ENCODE data around the gene MLLT1. TPM values are rescaled to one million over a fixed set of nuclear protein-coding genes. Genes with fewer than 3 reads are reported as not detected.

The MLLT1 gene
- total RNA-seq, 1 donor from 2014 or later = 59.2 TPM

- Mint-ChIP-seq H3K27me3 (ENCODE audit: unreplicated experiment) (peaks cover 6% of the 10 kb centered on the region), H3K4me3 (ENCODE audit: unreplicated experiment) (peak overlapping the region; percentile 92), H3K36me3 (ENCODE audit: low read depth, unreplicated experiment) (peaks cover 12% of the 10 kb centered on the region), H3K4me1 (ENCODE audit: unreplicated experiment) (peaks cover 5% of the 10 kb centered on the region), H3K9me3 (ENCODE audit: unreplicated experiment) (peaks cover 11% of the 10 kb centered on the region), H3K27ac (ENCODE audit: unreplicated experiment) (peak overlapping the region; percentile 67)
- DNase-seq (ENCODE audit: low spot score) = peak; percentile 99
- TF ChIP-seq, protein P1, sequence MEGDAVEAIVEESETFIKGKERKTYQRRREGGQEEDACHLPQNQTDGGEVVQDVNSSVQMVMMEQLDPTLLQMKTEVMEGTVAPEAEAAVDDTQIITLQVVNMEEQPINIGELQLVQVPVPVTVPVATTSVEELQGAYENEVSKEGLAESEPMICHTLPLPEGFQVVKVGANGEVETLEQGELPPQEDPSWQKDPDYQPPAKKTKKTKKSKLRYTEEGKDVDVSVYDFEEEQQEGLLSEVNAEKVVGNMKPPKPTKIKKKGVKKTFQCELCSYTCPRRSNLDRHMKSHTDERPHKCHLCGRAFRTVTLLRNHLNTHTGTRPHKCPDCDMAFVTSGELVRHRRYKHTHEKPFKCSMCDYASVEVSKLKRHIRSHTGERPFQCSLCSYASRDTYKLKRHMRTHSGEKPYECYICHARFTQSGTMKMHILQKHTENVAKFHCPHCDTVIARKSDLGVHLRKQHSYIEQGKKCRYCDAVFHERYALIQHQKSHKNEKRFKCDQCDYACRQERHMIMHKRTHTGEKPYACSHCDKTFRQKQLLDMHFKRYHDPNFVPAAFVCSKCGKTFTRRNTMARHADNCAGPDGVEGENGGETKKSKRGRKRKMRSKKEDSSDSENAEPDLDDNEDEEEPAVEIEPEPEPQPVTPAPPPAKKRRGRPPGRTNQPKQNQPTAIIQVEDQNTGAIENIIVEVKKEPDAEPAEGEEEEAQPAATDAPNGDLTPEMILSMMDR (IDR thresholded peaks at IDR 0.05; ENCODE audit: unreplicated experiment) = peak; percentile 11
These were observed 80.4 kb downstream of the MLLT1 start for GRCh38 chr19:6199240-6199994.

DNA sequence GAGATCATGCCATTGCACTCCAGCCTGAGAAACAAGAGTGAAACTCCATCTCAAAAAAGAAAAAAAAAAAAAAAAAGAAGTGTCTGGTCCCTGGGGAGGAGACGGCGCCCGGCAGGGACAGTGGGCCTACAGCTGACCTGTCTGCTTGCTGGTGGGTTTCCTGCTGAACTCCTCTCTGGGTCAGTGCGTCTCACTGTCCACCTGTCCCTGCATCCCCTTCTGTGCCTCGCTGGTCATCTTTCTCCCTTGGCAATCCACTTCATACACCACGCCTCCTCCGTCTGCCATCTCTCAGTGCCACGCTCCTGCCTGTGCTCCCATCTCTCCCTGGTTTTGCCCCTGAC, 80.9 kb downstream of the MLLT1 start:
- H3K36me3 Mint-ChIP-seq (ENCODE audit: low read depth, unreplicated experiment) = peaks cover 12% of the 10 kb centered on the region
- H3K27me3 Mint-ChIP-seq (ENCODE audit: unreplicated experiment) = peaks cover 6% of the 10 kb centered on the region
- DNase-seq (ENCODE audit: low spot score) = no peak
- H3K4me3 Mint-ChIP-seq (ENCODE audit: unreplicated experiment) = peak overlapping the region; percentile 92
- H3K4me1 Mint-ChIP-seq (ENCODE audit: unreplicated experiment) = peaks cover 5% of the 10 kb centered on the region
- TF ChIP-seq, protein P1 (IDR thresholded peaks at IDR 0.05; ENCODE audit: unreplicated experiment) = no peak
- H3K27ac Mint-ChIP-seq (ENCODE audit: unreplicated experiment) = no peak overlapping the region
- peaks cover 11% of the 10 kb centered on the region for H3K9me3 Mint-ChIP-seq (ENCODE audit: unreplicated experiment)

GRCh38 chr19:6196361-6196760, 83.4 kb downstream of the MLLT1 start:
- no peak for DNase-seq (ENCODE audit: low spot score)
- Mint-ChIP-seq H3K36me3 (ENCODE audit: low read depth, unreplicated experiment) (peaks cover 14% of the 10 kb centered on the region), H3K9me3 (ENCODE audit: unreplicated experiment) (peaks cover 21% of the 10 kb centered on the region), H3K4me1 (ENCODE audit: unreplicated experiment) (peaks cover 5% of the 10 kb centered on the region), H3K27me3 (ENCODE audit: unreplicated experiment) (peaks cover 8% of the 10 kb centered on the region), H3K4me3 (ENCODE audit: unreplicated experiment) (peak overlapping the region; percentile 65), H3K27ac (ENCODE audit: unreplicated experiment) (no peak overlapping the region)
- TF ChIP-seq, protein P1 (IDR thresholded peaks at IDR 0.05; ENCODE audit: unreplicated experiment) = no peak

GRCh38 chr19:6188811-6189210, 91.0 kb downstream of the MLLT1 start:
- H3K36me3 Mint-ChIP-seq (ENCODE audit: low read depth, unreplicated experiment) = peaks cover 20% of the 10 kb centered on the region
- no peak for DNase-seq (ENCODE audit: low spot score)
- no peak overlapping the region for H3K27ac Mint-ChIP-seq (ENCODE audit: unreplicated experiment)
- H3K4me3 Mint-ChIP-seq (ENCODE audit: unreplicated experiment) = peak overlapping the region; percentile 44
- peaks cover 9% of the 10 kb centered on the region for H3K27me3 Mint-ChIP-seq (ENCODE audit: unreplicated experiment)
- H3K4me1 Mint-ChIP-seq (ENCODE audit: unreplicated experiment) = no peaks in the 10 kb centered on the region
- H3K9me3 Mint-ChIP-seq (ENCODE audit: unreplicated experiment) = peaks cover 37% of the 10 kb centered on the region
- TF ChIP-seq, protein P1 (IDR thresholded peaks at IDR 0.05; ENCODE audit: unreplicated experiment) = no peak

- peaks cover 36% of the 10 kb centered on the region for H3K9me3 Mint-ChIP-seq (ENCODE audit: unreplicated experiment)
- H3K27ac Mint-ChIP-seq (ENCODE audit: unreplicated experiment) = no peak overlapping the region
- DNase-seq (ENCODE audit: low spot score) = no peak
These were observed 92.4 kb downstream of the MLLT1 start for GRCh38 chr19:6187374-6187773.

More at GRCh38 chr19:6187374-6187773, 92.4 kb downstream of the MLLT1 start:
- Mint-ChIP-seq H3K4me3 (ENCODE audit: unreplicated experiment) (no peak overlapping the region), H3K4me1 (ENCODE audit: unreplicated experiment) (no peaks in the 10 kb centered on the region), H3K27me3 (ENCODE audit: unreplicated experiment) (peaks cover 9% of the 10 kb centered on the region), H3K36me3 (ENCODE audit: low read depth, unreplicated experiment) (peaks cover 20% of the 10 kb centered on the region)
- TF ChIP-seq, protein P1 (IDR thresholded peaks at IDR 0.05; ENCODE audit: unreplicated experiment) = no peak
